HG02678 (cell line): Measurements from ENCODE around the gene CDCA3.
A peak's percentile ranks its signal among the peaks of the same experiment; 100 is the strongest.

Experiments
- ATAC-seq: cut with Tn5 transposase; IDR thresholded peaks from one replicate; pipeline ENCODE4 v1.9.1; 2021; ENCODE audit warnings: mild to moderate bottlenecking, moderate library complexity; ENCODE audit not compliant: unreplicated experiment

CDCA3 gene

GRCh38 chr12:6834873-6835272 lies 16.2 kb downstream of the CDCA3 start:
- no peak for ATAC-seq

GRCh38 chr12:6834254-6834653 lies 16.8 kb downstream of the CDCA3 start:
- ATAC-seq, result no peak

- no peak for ATAC-seq
Measured at GRCh38 chr12:6833189-6833890, 17.7 kb downstream of the CDCA3 start.

- no peak for ATAC-seq
Measured at GRCh38 chr12:6832125-6832524, 19.0 kb downstream of the CDCA3 start.

- no peak for ATAC-seq
Measured at GRCh38 chr12:6831450-6831995, 19.6 kb downstream of the CDCA3 start.

- ATAC-seq, result no peak
Measured at GRCh38 chr12:6830999-6831398, 20.1 kb downstream of the CDCA3 start.

- no peak for ATAC-seq
Measured at GRCh38 chr12:6830286-6830890, 20.7 kb downstream of the CDCA3 start.

- ATAC-seq, result no peak
Measured at GRCh38 chr12:6829536-6830220, 21.4 kb downstream of the CDCA3 start.

GRCh38 chr12:6828781-6829535 lies 22.1 kb downstream of the CDCA3 start:
- no peak for ATAC-seq

- no peak for ATAC-seq
Measured at GRCh38 chr12:6827982-6828780, 22.9 kb downstream of the CDCA3 start, which contains the start of gene P3H3. Gene P3H3, plus strand, starts transcription at chr12:6828407. Its CDS starts 34 bp downstream, at chr12:6828441.

GRCh38 chr12:6827437-6827911 lies 23.6 kb downstream of the CDCA3 start:
- ATAC-seq, result no peak

- no peak for ATAC-seq
Measured at GRCh38 chr12:6826734-6827436, 24.2 kb downstream of the CDCA3 start.

GRCh38 chr12:6826125-6826733 lies 24.9 kb downstream of the CDCA3 start:
- no peak for ATAC-seq

- peak; percentile 57 for ATAC-seq
Measured at GRCh38 chr12:6825398-6826124, 25.5 kb downstream of the CDCA3 start.

- ATAC-seq, result no peak
Measured at GRCh38 chr12:6824901-6825381, 26.1 kb downstream of the CDCA3 start.

GRCh38 chr12:6824085-6824775 lies 26.9 kb downstream of the CDCA3 start:
- no peak for ATAC-seq

- no peak for ATAC-seq
Measured at GRCh38 chr12:6823182-6824084, 27.7 kb downstream of the CDCA3 start.
